GM23338 (cell line): ENCODE results near the gene LSM12. TPM values are rescaled to one million over a fixed set of nuclear protein-coding genes. Genes with fewer than 3 reads are reported as not detected.

ENCODE experiments used
- polyA plus RNA-seq: library from polyadenylated mRNA; unstranded; fragments of >200 nt; fragmentation: Nextera tagmentation; extraction: Ambion mirVana; gene quantifications from 2 replicates; pipeline ENCODE4 v1.2.1, GENCODE V29; 2016
- small RNA-seq: library from RNA; depleted of rRNA; stranded (forward); fragments of <200 nt; gene quantifications from one replicate; pipeline ENCODE3, GENCODE V24; 2014; ENCODE audit warnings: low replicate concordance
- total RNA-seq: library from RNA; depleted of rRNA; stranded (reverse); fragments of >200 nt; shearing (Covaris generic); gene quantifications from 2 replicates; pipeline ENCODE4 v1.2.3, GENCODE V29; 2014; rRNA removed

LSM12 gene
- total and polyA plus RNA-seq, 2 experiments from 2014 or later = 72.7 to 241 TPM

Small RNAs within 50 kb of the gene (small RNA-seq; reads per million reads assigned to genes)
- gene RF00012 = not detected

Other genes starting within 250 kb of the LSM12 start
- gene MPP3, start 233.5 kb downstream of the LSM12 start, total RNA-seq = 4.2 and 6.6 TPM in 2 replicates
- gene MPP3, start 233.5 kb downstream of the LSM12 start, polyA plus RNA-seq = 5.6 and 7.4 TPM in 2 replicates
- not detected in 2 replicates for gene CD300LG, start 219.5 kb downstream of the LSM12 start, total RNA-seq
- not detected in 2 replicates for gene CD300LG, start 219.5 kb downstream of the LSM12 start, polyA plus RNA-seq
- 20.7 and 21.0 TPM in 2 replicates for gene MPP2, start 159.1 kb downstream of the LSM12 start, total RNA-seq
- gene MPP2, start 159.1 kb downstream of the LSM12 start, polyA plus RNA-seq = 7.2 and 7.8 TPM in 2 replicates
- not detected in 2 replicates for gene PPY, start 124.2 kb downstream of the LSM12 start, total RNA-seq
- gene PPY, start 124.2 kb downstream of the LSM12 start, polyA plus RNA-seq = 0.94 TPM in 1 of 2 replicates, not detected in the other
- 0.56 TPM in 1 of 2 replicates, not detected in the other for gene PYY, start 112.7 kb downstream of the LSM12 start, total RNA-seq
- 6.6 and 8.5 TPM in 2 replicates for gene PYY, start 112.7 kb downstream of the LSM12 start, polyA plus RNA-seq
- gene NAGS, start 62.0 kb downstream of the LSM12 start, total RNA-seq = 7.2 and 7.7 TPM in 2 replicates
- gene NAGS, start 62.0 kb downstream of the LSM12 start, polyA plus RNA-seq = 4.1 and 4.2 TPM in 2 replicates
- gene TMEM101, start 51.7 kb downstream of the LSM12 start, total RNA-seq = 31.6 and 38.4 TPM in 2 replicates
- gene TMEM101, start 51.7 kb downstream of the LSM12 start, polyA plus RNA-seq = 15.9 and 19.7 TPM in 2 replicates
- 110 and 112 TPM in 2 replicates for gene G6PC3, start 4.1 kb upstream of the LSM12 start, total RNA-seq
- 143 and 154 TPM in 2 replicates for gene G6PC3, start 4.1 kb upstream of the LSM12 start, polyA plus RNA-seq
- gene HDAC5, start 57.0 kb upstream of the LSM12 start, total RNA-seq = 71.1 and 86.9 TPM in 2 replicates
- 16.9 TPM in 2 replicates for gene HDAC5, start 57.0 kb upstream of the LSM12 start, polyA plus RNA-seq
- 17.0 and 19.0 TPM in 2 replicates for gene HROB, start 75.3 kb upstream of the LSM12 start, total RNA-seq
- 9.3 TPM in 2 replicates for gene HROB, start 75.3 kb upstream of the LSM12 start, polyA plus RNA-seq
- not detected in 2 replicates for gene ASB16, start 104.0 kb upstream of the LSM12 start, total RNA-seq
- gene ASB16, start 104.0 kb upstream of the LSM12 start, polyA plus RNA-seq = 0.21 and 0.47 TPM in 2 replicates
- gene TMUB2, start 120.3 kb upstream of the LSM12 start, total RNA-seq = 15.9 and 20.8 TPM in 2 replicates
- 16.5 and 17.0 TPM in 2 replicates for gene TMUB2, start 120.3 kb upstream of the LSM12 start, polyA plus RNA-seq
- 79.3 and 95.0 TPM in 2 replicates for gene ATXN7L3, start 133.2 kb upstream of the LSM12 start, total RNA-seq
- gene ATXN7L3, start 133.2 kb upstream of the LSM12 start, polyA plus RNA-seq = 20.3 and 20.6 TPM in 2 replicates
- gene UBTF, start 153.0 kb upstream of the LSM12 start, total RNA-seq = 62.2 and 78.8 TPM in 2 replicates
- 27.0 and 29.9 TPM in 2 replicates for gene UBTF, start 153.0 kb upstream of the LSM12 start, polyA plus RNA-seq
- not detected in 2 replicates for gene SLC4A1, start 201.5 kb upstream of the LSM12 start, total RNA-seq
- not detected in 2 replicates for gene SLC4A1, start 201.5 kb upstream of the LSM12 start, polyA plus RNA-seq
- gene RUNDC3A, start 241.9 kb upstream of the LSM12 start, total RNA-seq = 4.0 and 5.5 TPM in 2 replicates
- 3.7 and 6.3 TPM in 2 replicates for gene RUNDC3A, start 241.9 kb upstream of the LSM12 start, polyA plus RNA-seq